ENCODE results near the gene NPFFR2. TPM values are rescaled to one million over a fixed set of nuclear protein-coding genes. Genes with fewer than 3 reads are reported as not detected.

Gene NPFFR2
- 0.70 and 2.1 TPM in 2 replicates for total RNA-seq (ENCODE audit: low replicate concordance)
- long read RNA-seq, transcript NPFFR2-201 (4 exons, 1,922 nt) = major isoform, 16 of 20 reads
- long read RNA-seq, partial matches to known transcripts = 0 of 20 reads
- long read RNA-seq, other reads (novel, unspliced or antisense) = 1 of 20 reads

DNA sequence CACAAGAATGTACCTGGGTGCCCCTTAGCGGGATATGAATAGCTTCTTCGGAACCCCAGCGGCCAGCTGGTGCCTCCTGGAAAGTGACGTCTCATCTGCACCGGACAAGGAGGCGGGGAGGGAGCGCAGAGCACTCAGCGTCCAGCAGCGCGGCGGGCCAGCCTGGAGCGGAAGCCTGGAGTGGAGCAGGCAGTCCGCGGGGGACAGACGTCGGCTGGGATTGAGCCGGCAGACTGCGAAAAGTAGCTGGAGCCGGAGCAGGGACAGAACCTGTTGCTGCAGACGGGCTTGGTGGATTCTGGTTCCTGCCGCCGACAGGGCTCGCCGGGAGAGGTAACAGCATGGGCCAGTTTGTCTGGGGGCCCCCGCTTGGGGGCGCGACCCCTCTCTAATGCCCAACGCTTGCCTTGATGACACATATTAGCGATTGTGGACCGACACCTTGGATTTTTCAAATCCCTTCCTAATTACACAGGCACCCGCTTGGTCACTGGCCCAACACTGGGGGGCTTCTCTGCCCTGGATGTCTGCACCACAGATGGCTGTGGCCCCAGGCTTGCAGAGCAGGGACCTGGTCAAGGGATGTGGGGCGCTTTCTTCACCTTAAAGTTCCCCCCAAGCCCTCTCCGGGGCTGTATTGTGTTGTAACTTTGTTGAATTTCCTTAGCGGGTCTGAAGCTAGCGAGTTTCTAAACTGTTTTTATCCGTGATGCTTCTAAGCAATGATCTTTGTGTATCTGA, at the start of gene NPFFR2:
Gene NPFFR2 (plus strand): TSS at position 133 of the 741 bp plus-strand sequence. CDS start 96,592 bp downstream, outside the sequence.
- TF ChIP-seq, protein P1, sequence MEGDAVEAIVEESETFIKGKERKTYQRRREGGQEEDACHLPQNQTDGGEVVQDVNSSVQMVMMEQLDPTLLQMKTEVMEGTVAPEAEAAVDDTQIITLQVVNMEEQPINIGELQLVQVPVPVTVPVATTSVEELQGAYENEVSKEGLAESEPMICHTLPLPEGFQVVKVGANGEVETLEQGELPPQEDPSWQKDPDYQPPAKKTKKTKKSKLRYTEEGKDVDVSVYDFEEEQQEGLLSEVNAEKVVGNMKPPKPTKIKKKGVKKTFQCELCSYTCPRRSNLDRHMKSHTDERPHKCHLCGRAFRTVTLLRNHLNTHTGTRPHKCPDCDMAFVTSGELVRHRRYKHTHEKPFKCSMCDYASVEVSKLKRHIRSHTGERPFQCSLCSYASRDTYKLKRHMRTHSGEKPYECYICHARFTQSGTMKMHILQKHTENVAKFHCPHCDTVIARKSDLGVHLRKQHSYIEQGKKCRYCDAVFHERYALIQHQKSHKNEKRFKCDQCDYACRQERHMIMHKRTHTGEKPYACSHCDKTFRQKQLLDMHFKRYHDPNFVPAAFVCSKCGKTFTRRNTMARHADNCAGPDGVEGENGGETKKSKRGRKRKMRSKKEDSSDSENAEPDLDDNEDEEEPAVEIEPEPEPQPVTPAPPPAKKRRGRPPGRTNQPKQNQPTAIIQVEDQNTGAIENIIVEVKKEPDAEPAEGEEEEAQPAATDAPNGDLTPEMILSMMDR (conservative IDR thresholded peaks at IDR 0.05) = peak; percentile 24
- Mint-ChIP-seq H3K27ac (no peak within 1 kb of the TSS), H3K27me3 (peaks cover 36% of the 10 kb centered on the region), H3K4me1 (ENCODE audit: unreplicated experiment) (no peaks in the 10 kb centered on the region), H3K9me3 (no peaks in the 10 kb centered on the region), H3K36me3 (no peaks in the 10 kb centered on the region), H3K4me3 (peak within 1 kb of the TSS; percentile 86)
- peak; percentile 71 for DNase-seq (ENCODE audit: extremely low spot score, unreplicated experiment)

DNA sequence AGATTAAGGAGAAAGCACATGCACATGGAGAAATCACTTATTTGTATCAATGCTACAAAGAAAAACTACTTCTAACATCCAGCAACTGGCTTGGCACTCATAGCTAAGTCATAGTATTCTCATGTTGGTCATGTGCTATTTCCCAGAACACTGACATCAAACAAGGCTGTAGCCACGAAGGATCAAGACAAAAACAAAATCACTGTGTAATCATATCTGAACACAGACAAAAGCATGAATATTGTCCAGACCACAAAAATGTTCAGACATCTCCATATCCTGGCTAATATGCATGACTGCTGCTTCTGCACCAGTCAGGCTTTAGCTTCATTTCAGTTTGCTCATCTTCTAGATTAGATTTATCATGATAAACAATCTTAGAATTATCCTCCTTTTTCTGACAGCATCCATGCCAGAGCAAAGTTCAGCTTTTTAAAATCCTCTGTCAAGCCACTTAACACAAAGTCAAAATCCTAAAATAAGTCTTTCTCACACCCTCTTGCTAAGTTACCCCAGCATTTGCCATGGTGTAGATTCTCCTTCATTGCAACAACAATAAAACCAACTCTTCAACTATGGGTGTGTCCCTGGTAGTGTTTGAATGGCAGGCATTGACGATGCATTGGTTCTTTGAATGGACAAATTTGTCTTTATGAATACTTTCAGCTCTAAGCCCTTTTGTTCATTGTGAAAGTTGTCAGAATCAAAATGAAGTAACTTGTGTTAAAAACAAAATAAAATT, 39.1 kb upstream of the NPFFR2 start:
- DNase-seq (ENCODE audit: extremely low spot score, unreplicated experiment) = no peak
- Mint-ChIP-seq H3K4me1 (ENCODE audit: unreplicated experiment) (no peaks in the 10 kb centered on the region), H3K27me3 (no peaks in the 10 kb centered on the region), H3K36me3 (no peaks in the 10 kb centered on the region), H3K27ac (no peak overlapping the region), H3K9me3 (peaks cover 6% of the 10 kb centered on the region), H3K4me3 (no peak overlapping the region)
- TF ChIP-seq, protein P1 (conservative IDR thresholded peaks at IDR 0.05) = no peak

- H3K27ac Mint-ChIP-seq = no peak overlapping the region
- H3K4me1 Mint-ChIP-seq (ENCODE audit: unreplicated experiment) = no peaks in the 10 kb centered on the region
- H3K27me3 Mint-ChIP-seq = no peaks in the 10 kb centered on the region
- H3K9me3 Mint-ChIP-seq = peaks cover 12% of the 10 kb centered on the region
- H3K4me3 Mint-ChIP-seq = no peak overlapping the region
- no peaks in the 10 kb centered on the region for H3K36me3 Mint-ChIP-seq
- TF ChIP-seq, protein P1 (conservative IDR thresholded peaks at IDR 0.05) = no peak
- DNase-seq (ENCODE audit: extremely low spot score, unreplicated experiment) = no peak
These were observed 37.2 kb upstream of the NPFFR2 start for GRCh38 chr4:71994559-71994958.

GRCh38 chr4:71995297-71995696, 36.5 kb upstream of the NPFFR2 start:
- TF ChIP-seq, protein P1 (conservative IDR thresholded peaks at IDR 0.05) = no peak
- no peaks in the 10 kb centered on the region for H3K36me3 Mint-ChIP-seq
- no peak for DNase-seq (ENCODE audit: extremely low spot score, unreplicated experiment)
- no peak overlapping the region for H3K27ac Mint-ChIP-seq
- H3K9me3 Mint-ChIP-seq = peaks cover 12% of the 10 kb centered on the region
- H3K4me3 Mint-ChIP-seq = no peak overlapping the region
- no peaks in the 10 kb centered on the region for H3K4me1 Mint-ChIP-seq (ENCODE audit: unreplicated experiment)
- H3K27me3 Mint-ChIP-seq = no peaks in the 10 kb centered on the region

- TF ChIP-seq, protein P1 (conservative IDR thresholded peaks at IDR 0.05) = no peak
- H3K4me1 Mint-ChIP-seq (ENCODE audit: unreplicated experiment) = no peaks in the 10 kb centered on the region
- H3K27me3 Mint-ChIP-seq = no peaks in the 10 kb centered on the region
- no peak overlapping the region for H3K27ac Mint-ChIP-seq
- H3K9me3 Mint-ChIP-seq = no peaks in the 10 kb centered on the region
- no peak for DNase-seq (ENCODE audit: extremely low spot score, unreplicated experiment)
- H3K36me3 Mint-ChIP-seq = no peaks in the 10 kb centered on the region
- H3K4me3 Mint-ChIP-seq = no peak overlapping the region
These were observed 25.2 kb upstream of the NPFFR2 start for GRCh38 chr4:72006586-72006985.
